HEK293 (cell line): ENCODE data around the gene HNF1B.

Experiments used
- CTCF ChIP-seq: fragments of 450-650 bp; formaldehyde crosslinking; IDR thresholded peaks from 2 replicates; pipeline ENCODE4 v1.5.1; 2016; ENCODE audit warnings: missing biosample characterization, missing genetic modification characterization
- KLF1 ChIP-seq: fragments of 450-650 bp; formaldehyde crosslinking; IDR thresholded peaks from 2 replicates; pipeline ENCODE4 v1.5.1; 2016; ENCODE audit warnings: missing biosample characterization, missing genetic modification characterization
- KLF9 ChIP-seq: fragments of 450-650 bp; formaldehyde crosslinking; IDR thresholded peaks from 2 replicates; pipeline ENCODE4 v1.5.1; 2016; ENCODE audit warnings: missing biosample characterization, missing genetic modification characterization, low read depth
- YY1 ChIP-seq: fragments of 450-650 bp; formaldehyde crosslinking; IDR thresholded peaks from 2 replicates; pipeline ENCODE4 v1.5.1; 2018; ENCODE audit warnings: missing biosample characterization, missing genetic modification characterization
- ZEB2 ChIP-seq: fragments of 450-650 bp; formaldehyde crosslinking; IDR thresholded peaks from 2 replicates; pipeline ENCODE4 v1.5.1; 2016; ENCODE audit warnings: missing biosample characterization, missing genetic modification characterization
- ZNF121 ChIP-seq: fragments of 450-650 bp; formaldehyde crosslinking; IDR thresholded peaks from 2 replicates; pipeline ENCODE4 v1.5.1; 2016; ENCODE audit warnings: missing biosample characterization, missing genetic modification characterization
- ZNF350 ChIP-seq: fragments of 450-650 bp; formaldehyde crosslinking; IDR thresholded peaks from 2 replicates; pipeline ENCODE4 v1.5.0; 2017; ENCODE audit warnings: missing biosample characterization, mild to moderate bottlenecking, missing genetic modification characterization
- ZNF473 ChIP-seq: fragments of 450-650 bp; formaldehyde crosslinking; IDR thresholded peaks from 2 replicates; pipeline ENCODE4 v1.5.1; 2017; ENCODE audit warnings: missing biosample characterization, missing genetic modification characterization
- ZNF596 ChIP-seq: fragments of 450-650 bp; IDR thresholded peaks from 2 replicates; pipeline ENCODE4 v1.5.0; 2018; ENCODE audit warnings: missing biosample characterization, mild to moderate bottlenecking, missing genetic modification characterization, moderate library complexity
- ZNF610 ChIP-seq: fragments of 450-650 bp; formaldehyde crosslinking; IDR thresholded peaks from 2 replicates; pipeline ENCODE4 v1.5.1; 2016; ENCODE audit warnings: missing biosample characterization, missing genetic modification characterization, borderline replicate concordance
- ZNF707 ChIP-seq: fragments of 450-650 bp; formaldehyde crosslinking; IDR thresholded peaks from 2 replicates; pipeline ENCODE4 v1.5.1; 2016; ENCODE audit warnings: missing biosample characterization, missing genetic modification characterization
- ZSCAN30 ChIP-seq: fragments of 450-650 bp; IDR thresholded peaks from 2 replicates; pipeline ENCODE4 v1.5.1; 2018; ENCODE audit warnings: missing biosample characterization, mild to moderate bottlenecking, missing genetic modification characterization, moderate library complexity
- TF ChIP-seq, protein P1 (sequence below): fragments of 450-650 bp; formaldehyde crosslinking; IDR thresholded peaks from 2 replicates; pipeline ENCODE4 v1.5.1; 2016; ENCODE audit warnings: missing biosample characterization, missing genetic modification characterization

DNA sequence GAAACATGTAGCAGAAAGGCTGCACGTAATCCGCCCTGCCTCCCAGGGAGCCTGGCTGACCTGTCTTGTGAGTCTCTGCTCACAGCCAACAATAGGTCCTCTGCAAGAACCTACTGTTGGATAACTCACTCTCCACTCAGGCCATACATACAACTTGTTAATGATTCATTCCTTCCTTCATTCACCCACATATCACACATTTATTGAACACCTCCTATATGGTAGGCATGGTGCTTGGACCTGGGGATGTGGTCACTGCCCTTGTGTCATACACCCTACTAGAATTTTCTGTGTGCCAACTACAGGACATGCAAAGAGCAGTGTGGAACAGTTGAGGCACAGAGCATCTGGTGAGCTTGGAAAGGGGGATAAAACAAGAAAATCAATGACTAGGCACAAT, 28.1 kb upstream of the HNF1B start:
- TF ChIP-seq CTCF (tag by site-specific recombination) (no peak), ZSCAN30 (tag by site-specific recombination) (no peak), KLF9 (no peak), ZNF121 (tag by site-specific recombination) (no peak), ZEB2 (tag by site-specific recombination) (no peak), YY1 (no peak), ZNF707 (tag by site-specific recombination) (no peak), ZNF350 (tag by site-specific recombination) (no peak), ZNF596 (tag by site-specific recombination) (no peak), ZNF610 (tag by site-specific recombination) (no peak), ZNF473 (tag by site-specific recombination) (no peak), KLF1 (no peak)
- TF ChIP-seq, protein P1, sequence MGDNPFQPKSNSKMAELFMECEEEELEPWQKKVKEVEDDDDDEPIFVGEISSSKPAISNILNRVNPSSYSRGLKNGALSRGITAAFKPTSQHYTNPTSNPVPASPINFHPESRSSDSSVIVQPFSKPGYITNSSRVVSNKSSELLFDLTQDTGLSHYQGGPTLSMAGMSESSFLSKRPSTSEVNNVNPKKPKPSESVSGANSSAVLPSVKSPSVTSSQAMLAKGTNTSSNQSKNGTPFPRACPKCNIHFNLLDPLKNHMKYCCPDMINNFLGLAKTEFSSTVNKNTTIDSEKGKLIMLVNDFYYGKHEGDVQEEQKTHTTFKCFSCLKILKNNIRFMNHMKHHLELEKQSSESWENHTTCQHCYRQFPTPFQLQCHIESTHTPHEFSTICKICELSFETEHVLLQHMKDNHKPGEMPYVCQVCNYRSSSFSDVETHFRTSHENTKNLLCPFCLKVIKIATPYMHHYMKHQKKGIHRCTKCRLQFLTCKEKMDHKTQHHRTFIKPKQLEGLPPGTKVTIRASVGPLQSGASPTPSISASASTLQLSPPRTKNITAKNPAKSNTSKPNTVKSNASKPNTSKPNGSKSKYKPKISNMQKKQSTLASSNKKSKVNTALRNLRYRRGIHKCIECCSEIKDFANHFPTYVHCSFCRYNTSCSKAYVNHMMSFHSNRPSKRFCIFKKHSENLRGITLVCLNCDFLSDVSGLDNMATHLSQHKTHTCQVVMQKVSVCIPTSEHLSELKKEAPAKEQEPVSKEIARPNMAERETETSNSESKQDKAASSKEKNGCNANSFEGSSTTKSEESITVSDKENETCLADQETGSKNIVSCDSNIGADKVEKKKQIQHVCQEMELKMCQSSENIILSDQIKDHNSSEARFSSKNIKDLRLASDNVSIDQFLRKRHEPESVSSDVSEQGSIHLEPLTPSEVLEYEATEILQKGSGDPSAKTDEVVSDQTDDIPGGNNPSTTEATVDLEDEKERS (tag by site-specific recombination): no peak
